ENCODE results near the gene C1orf216. TPM values are rescaled to one million over a fixed set of nuclear protein-coding genes. Genes with fewer than 3 reads are reported as not detected.

Gene C1orf216
- 13.4 to 14.7 TPM (median 14.6 TPM) in 5 replicates for total RNA-seq (2022; extraction: Qiagen RNA extraction)

DNA sequence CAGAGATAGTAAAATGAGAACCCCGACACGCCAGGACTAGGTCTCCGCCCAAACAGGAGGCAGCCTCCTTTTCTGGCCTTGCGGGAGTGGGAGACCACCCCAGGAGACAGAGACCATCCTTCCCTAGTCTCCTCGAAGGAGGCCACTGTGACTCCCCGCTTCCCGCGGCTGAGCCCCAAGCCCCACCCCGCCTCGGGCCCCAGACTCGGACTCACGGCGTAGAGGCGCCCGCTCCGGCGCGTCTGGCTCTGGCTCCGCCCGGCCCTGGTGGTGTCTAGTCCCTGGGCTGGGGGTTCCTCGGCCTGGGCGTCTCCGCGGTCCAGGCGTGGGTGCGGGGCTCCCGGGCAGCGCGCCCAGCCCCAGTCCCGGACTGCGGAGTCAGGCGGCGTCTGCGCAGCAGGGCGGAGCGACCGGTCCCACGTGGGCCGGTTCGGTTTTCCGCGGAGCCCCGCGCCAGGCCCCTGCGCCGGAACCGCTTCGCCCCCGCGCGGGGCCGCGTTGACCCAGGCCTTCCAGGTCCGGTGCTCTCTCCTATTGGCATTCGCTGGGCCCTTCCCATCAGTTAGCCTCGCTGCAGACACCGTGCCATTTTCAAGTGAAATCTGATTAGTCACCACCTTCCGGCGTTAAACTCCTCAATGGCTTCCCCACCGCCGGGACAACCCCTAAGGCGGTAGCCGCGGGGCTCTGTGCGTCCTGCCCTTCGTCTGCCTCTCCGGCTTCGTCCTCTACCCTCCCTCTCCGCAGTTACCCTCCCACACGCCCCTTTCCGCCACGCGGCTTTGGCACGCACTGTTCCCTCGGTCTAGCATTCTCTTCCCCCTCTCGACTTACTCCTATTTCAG lies at the start of gene C1orf216:
C1orf216 (minus strand) TSS at position 393 of the 845 bp plus-strand sequence. CDS start 2,563 bp downstream, outside the sequence.

Other genes with a start within 250 kb of the C1orf216 start
- gene KIAA0319L, start 161.5 kb downstream of the C1orf216 start, total RNA-seq (2022; extraction: Qiagen RNA extraction): 13.4 to 17.8 TPM (median 14.5 TPM) in 5 replicates
- gene NCDN, start 161.1 kb downstream of the C1orf216 start, total RNA-seq (2022; extraction: Qiagen RNA extraction): 13.7 to 19.1 TPM (median 17.7 TPM) in 5 replicates
- gene TFAP2E, start 145.6 kb downstream of the C1orf216 start, total RNA-seq (2022; extraction: Qiagen RNA extraction): 0.45 to 0.75 TPM (median 0.49 TPM) in 5 replicates
- gene PSMB2, start 77.4 kb downstream of the C1orf216 start, total RNA-seq (2022; extraction: Qiagen RNA extraction): 78.3 to 110 TPM (median 99.4 TPM) in 5 replicates
- gene CLSPN, start 51.1 kb upstream of the C1orf216 start, total RNA-seq (2022; extraction: Qiagen RNA extraction): 7.5 to 14.1 TPM (median 8.6 TPM) in 5 replicates
- 3.3 to 5.4 TPM (median 4.0 TPM) in 5 replicates for gene AGO4, start 89.1 kb upstream of the C1orf216 start, total RNA-seq (2022; extraction: Qiagen RNA extraction)
- gene AGO1, start 164.3 kb upstream of the C1orf216 start, total RNA-seq (2022; extraction: Qiagen RNA extraction): 3.0 to 4.8 TPM (median 4.0 TPM) in 5 replicates
- gene AGO3, start 212.2 kb upstream of the C1orf216 start, total RNA-seq (2022; extraction: Qiagen RNA extraction): 5.8 to 7.7 TPM (median 6.5 TPM) in 5 replicates

All from A549 treated with AZD2906 at 1 μM for 4 hours (cell line).